ENCODE measurements around the gene FXYD6.

FXYD6 gene

DNA sequence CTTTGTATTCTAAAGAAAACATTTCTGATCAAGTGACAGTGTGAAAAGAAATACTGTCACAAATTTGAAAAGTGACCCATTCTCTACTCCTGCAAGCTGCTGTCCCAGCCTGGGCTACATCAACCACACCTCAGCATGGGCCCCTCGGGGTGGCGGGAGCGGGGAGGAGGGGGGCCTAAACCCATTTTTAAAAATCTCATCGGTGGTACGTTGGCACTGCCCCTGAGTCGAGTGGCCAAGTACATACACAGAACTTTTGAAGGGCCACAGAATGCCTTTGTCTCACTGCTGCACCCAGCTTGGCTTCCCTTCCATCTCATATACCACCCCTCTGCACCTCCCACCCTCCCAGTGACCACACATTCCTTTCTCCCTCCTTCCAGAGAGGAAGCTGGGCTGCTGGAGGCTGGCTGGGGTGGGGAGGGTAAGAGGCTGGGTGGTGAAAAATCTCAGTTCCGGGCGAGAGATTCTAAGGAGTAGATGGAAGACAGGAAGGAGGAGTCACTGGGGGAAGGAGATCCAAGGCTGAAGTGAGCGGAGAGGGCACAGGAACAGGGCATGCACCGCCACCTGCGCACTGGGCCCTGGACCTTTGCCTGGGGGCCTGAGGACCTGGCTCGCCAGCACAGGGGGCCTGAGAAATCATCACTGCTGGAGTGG lies 21.1 kb downstream of the FXYD6 start:
- no peak for DNase-seq (ENCODE audit: low read depth, low spot score)
- Histone ChIP-seq H3K9ac (ENCODE audit: insufficient read length, low read depth) (no peak overlapping the region), H3K4me1 (ENCODE audit: insufficient read depth, insufficient read length) (peaks cover 2% of the 10 kb centered on the region), H3K4me3 (ENCODE audit: insufficient read length, low read depth) (no peak overlapping the region), H3K27me3 (ENCODE audit: insufficient read depth, insufficient read length) (no peaks in the 10 kb centered on the region), H3K9me3 (ENCODE audit: insufficient read depth, low read length) (no peaks in the 10 kb centered on the region), H3K36me3 (ENCODE audit: insufficient read depth, insufficient read length, low read length) (no peaks in the 10 kb centered on the region)
- TF ChIP-seq YY1 (IDR thresholded peaks at IDR 0.05; ENCODE audit: insufficient read depth, insufficient read length), result no peak
- no peak for TF ChIP-seq SUZ12 (IDR thresholded peaks at IDR 0.05; ENCODE audit: extremely low read depth, insufficient read depth, insufficient read length)
- no peak for TF ChIP-seq ZNF274 (IDR thresholded peaks at IDR 0.05; ENCODE audit: low read depth, low read length)

DNA sequence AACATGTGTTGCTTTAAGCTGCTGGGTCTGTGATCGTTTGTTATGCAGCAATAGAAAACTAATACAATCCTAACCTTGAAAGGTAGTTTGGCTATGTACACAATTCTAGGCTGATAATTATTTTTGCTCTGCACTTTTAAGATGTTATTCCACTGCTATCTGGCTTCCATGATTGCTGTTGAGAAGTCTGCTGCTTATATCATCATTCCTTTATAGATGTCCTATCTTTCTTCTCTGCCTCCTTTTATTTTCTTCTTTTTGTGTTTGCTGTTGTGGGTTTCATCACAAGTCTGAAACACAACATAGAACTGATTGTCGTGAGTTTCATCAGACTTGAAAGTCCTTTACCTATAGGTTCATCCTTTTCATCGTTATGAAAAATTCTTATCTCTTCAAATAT lies 24.1 kb downstream of the FXYD6 start:
- no peak overlapping the region for H3K9ac ChIP-seq (ENCODE audit: insufficient read length, low read depth)
- no peak overlapping the region for H3K4me3 ChIP-seq (ENCODE audit: insufficient read length, low read depth)
- TF ChIP-seq YY1 (IDR thresholded peaks at IDR 0.05; ENCODE audit: insufficient read depth, insufficient read length), result no peak
- TF ChIP-seq ZNF274 (IDR thresholded peaks at IDR 0.05; ENCODE audit: low read depth, low read length), result no peak
- no peak for TF ChIP-seq SUZ12 (IDR thresholded peaks at IDR 0.05; ENCODE audit: extremely low read depth, insufficient read depth, insufficient read length)
- no peaks in the 10 kb centered on the region for H3K9me3 ChIP-seq (ENCODE audit: insufficient read depth, low read length)
- H3K36me3 ChIP-seq (ENCODE audit: insufficient read depth, insufficient read length, low read length), result no peaks in the 10 kb centered on the region
- no peak for DNase-seq (ENCODE audit: low read depth, low spot score)
- H3K4me1 ChIP-seq (ENCODE audit: insufficient read depth, insufficient read length), result peaks cover 2% of the 10 kb centered on the region
- H3K27me3 ChIP-seq (ENCODE audit: insufficient read depth, insufficient read length), result no peaks in the 10 kb centered on the region

DNA sequence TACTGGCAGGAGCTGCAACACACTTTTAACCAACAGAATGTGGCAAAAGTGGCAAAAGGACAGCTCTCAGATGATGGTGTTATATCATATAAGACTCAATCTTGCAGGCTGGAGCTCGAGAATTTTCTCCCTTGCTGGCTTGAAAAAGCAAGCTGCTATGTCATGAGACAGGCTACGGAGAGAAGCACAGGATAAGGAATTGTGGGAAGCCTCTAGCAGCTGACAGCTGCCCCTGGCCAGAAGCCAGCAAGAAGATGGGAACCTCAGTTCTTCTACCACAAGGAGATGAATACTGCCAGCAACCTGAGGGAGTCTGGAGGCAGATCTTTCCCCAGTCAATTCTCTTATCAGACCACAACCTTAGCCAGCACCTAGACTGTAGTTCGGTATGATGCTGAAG lies 24.6 kb downstream of the FXYD6 start:
- Histone ChIP-seq H3K9me3 (ENCODE audit: insufficient read depth, low read length) (no peaks in the 10 kb centered on the region), H3K36me3 (ENCODE audit: insufficient read depth, insufficient read length, low read length) (no peaks in the 10 kb centered on the region), H3K9ac (ENCODE audit: insufficient read length, low read depth) (no peak overlapping the region), H3K27me3 (ENCODE audit: insufficient read depth, insufficient read length) (no peaks in the 10 kb centered on the region), H3K4me1 (ENCODE audit: insufficient read depth, insufficient read length) (peaks cover 2% of the 10 kb centered on the region), H3K4me3 (ENCODE audit: insufficient read length, low read depth) (no peak overlapping the region)
- DNase-seq (ENCODE audit: low read depth, low spot score), result no peak
- TF ChIP-seq SUZ12 (IDR thresholded peaks at IDR 0.05; ENCODE audit: extremely low read depth, insufficient read depth, insufficient read length) (no peak), YY1 (IDR thresholded peaks at IDR 0.05; ENCODE audit: insufficient read depth, insufficient read length) (no peak), ZNF274 (IDR thresholded peaks at IDR 0.05; ENCODE audit: low read depth, low read length) (no peak)

DNA sequence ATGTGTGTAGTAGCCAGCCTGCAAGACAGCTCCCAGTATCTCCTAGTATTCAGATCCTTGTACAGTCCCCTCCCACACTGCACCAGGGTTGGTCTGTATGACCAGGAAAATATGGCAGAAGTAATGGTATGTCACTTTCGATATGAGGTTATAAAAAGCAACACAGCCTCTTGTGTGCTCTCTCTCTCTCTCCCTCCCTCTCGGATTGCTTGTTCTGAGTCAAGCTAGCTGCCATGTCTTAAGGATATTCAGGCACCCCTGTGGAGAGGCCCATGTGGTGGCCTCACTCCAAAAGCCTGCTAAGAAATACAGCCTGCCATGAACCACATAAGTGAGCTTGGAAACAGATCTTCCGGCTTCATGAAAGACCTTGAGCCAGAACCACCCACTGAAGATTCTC lies 25.4 kb downstream of the FXYD6 start:
- TF ChIP-seq SUZ12 (IDR thresholded peaks at IDR 0.05; ENCODE audit: extremely low read depth, insufficient read depth, insufficient read length), result no peak
- no peak for TF ChIP-seq ZNF274 (IDR thresholded peaks at IDR 0.05; ENCODE audit: low read depth, low read length)
- no peak for TF ChIP-seq YY1 (IDR thresholded peaks at IDR 0.05; ENCODE audit: insufficient read depth, insufficient read length)
- H3K27me3 ChIP-seq (ENCODE audit: insufficient read depth, insufficient read length), result no peaks in the 10 kb centered on the region
- H3K4me3 ChIP-seq (ENCODE audit: insufficient read length, low read depth), result no peak overlapping the region
- H3K9me3 ChIP-seq (ENCODE audit: insufficient read depth, low read length), result no peaks in the 10 kb centered on the region
- H3K4me1 ChIP-seq (ENCODE audit: insufficient read depth, insufficient read length), result peaks cover 2% of the 10 kb centered on the region
- no peak for DNase-seq (ENCODE audit: low read depth, low spot score)
- no peak overlapping the region for H3K9ac ChIP-seq (ENCODE audit: insufficient read length, low read depth)
- no peaks in the 10 kb centered on the region for H3K36me3 ChIP-seq (ENCODE audit: insufficient read depth, insufficient read length, low read length)

DNA sequence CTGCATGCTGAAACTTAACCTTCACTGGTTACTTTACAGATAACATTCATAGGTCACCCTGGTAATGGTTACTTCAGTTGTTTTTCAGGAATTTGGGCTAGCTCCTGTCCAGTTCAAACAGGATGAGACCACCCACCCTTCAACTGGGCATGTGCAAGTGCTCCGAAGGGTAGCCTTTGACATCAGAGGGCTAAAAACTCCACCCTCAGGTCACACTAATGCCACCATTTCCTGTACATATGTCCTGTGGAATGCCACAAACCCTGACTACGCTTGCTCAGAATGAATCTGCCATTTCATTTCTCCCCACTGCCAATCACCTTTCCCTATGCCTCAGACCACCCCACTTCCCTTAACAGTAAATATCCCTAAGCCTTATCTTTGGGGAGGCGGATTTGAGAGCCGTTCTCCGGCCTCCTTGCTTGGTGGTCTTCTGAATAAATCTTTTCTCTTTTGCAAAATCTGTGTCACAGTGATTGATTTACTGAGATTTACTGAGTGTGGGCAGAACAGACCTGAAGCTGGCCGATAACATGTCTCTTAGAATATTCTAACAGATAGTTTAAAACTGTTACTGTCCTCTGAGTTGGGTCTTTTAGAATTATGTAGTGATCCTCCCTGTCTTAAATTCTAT lies 26.6 kb downstream of the FXYD6 start:
- Histone ChIP-seq H3K36me3 (ENCODE audit: insufficient read depth, insufficient read length, low read length) (no peaks in the 10 kb centered on the region), H3K4me3 (ENCODE audit: insufficient read length, low read depth) (no peak overlapping the region), H3K9ac (ENCODE audit: insufficient read length, low read depth) (no peak overlapping the region), H3K27me3 (ENCODE audit: insufficient read depth, insufficient read length) (no peaks in the 10 kb centered on the region), H3K4me1 (ENCODE audit: insufficient read depth, insufficient read length) (no peaks in the 10 kb centered on the region), H3K9me3 (ENCODE audit: insufficient read depth, low read length) (no peaks in the 10 kb centered on the region)
- TF ChIP-seq YY1 (IDR thresholded peaks at IDR 0.05; ENCODE audit: insufficient read depth, insufficient read length) (no peak), SUZ12 (IDR thresholded peaks at IDR 0.05; ENCODE audit: extremely low read depth, insufficient read depth, insufficient read length) (no peak), ZNF274 (IDR thresholded peaks at IDR 0.05; ENCODE audit: low read depth, low read length) (no peak)
- DNase-seq (ENCODE audit: low read depth, low spot score), result no peak

GRCh38 chr11:117843666-117844484 lies 32.6 kb downstream of the FXYD6 start:
- H3K4me1 ChIP-seq (ENCODE audit: insufficient read depth, insufficient read length), result peaks cover 3% of the 10 kb centered on the region
- no peak for TF ChIP-seq ZNF274 (IDR thresholded peaks at IDR 0.05; ENCODE audit: low read depth, low read length)
- TF ChIP-seq YY1 (IDR thresholded peaks at IDR 0.05; ENCODE audit: insufficient read depth, insufficient read length), result no peak
- TF ChIP-seq SUZ12 (IDR thresholded peaks at IDR 0.05; ENCODE audit: extremely low read depth, insufficient read depth, insufficient read length), result no peak

More at GRCh38 chr11:117843666-117844484, 32.6 kb downstream of the FXYD6 start:
- Histone ChIP-seq H3K27me3 (ENCODE audit: insufficient read depth, insufficient read length) (no peaks in the 10 kb centered on the region), H3K4me3 (ENCODE audit: insufficient read length, low read depth) (no peak overlapping the region), H3K9ac (ENCODE audit: insufficient read length, low read depth) (no peak overlapping the region), H3K9me3 (ENCODE audit: insufficient read depth, low read length) (no peaks in the 10 kb centered on the region), H3K36me3 (ENCODE audit: insufficient read depth, insufficient read length, low read length) (no peaks in the 10 kb centered on the region)
- DNase-seq (ENCODE audit: low read depth, low spot score), result peak; percentile 64
